ENCODE data around the gene C1QTNF1.

GRCh38 chr17:79046916-79047280 is 22.9 kb downstream of the C1QTNF1 start:
- TF ChIP-seq CTCF (IDR thresholded peaks at IDR 0.05; ENCODE audit: poor library complexity) (no peak), EZH2 (IDR thresholded peaks at IDR 0.05; ENCODE audit: borderline replicate concordance) (no peak)

Measured in hepatocyte (in vitro differentiated cells).